Fibroblast of skin of left biceps (primary cell): ENCODE results near the gene SIRT2.
"Not testable (repeated sequence)": the region's sequence is repeated elsewhere in the genome, so short reads cannot be mapped to it uniquely, and the experiment has no call there.

Source experiments
- DNase-seq, 2 experiments: peaks; one replicate each; pipeline ENCODE4 v3.0.0-alpha.2; 2013; ENCODE audit warnings: low read depth in 2 of 2

The SIRT2 gene

DNA sequence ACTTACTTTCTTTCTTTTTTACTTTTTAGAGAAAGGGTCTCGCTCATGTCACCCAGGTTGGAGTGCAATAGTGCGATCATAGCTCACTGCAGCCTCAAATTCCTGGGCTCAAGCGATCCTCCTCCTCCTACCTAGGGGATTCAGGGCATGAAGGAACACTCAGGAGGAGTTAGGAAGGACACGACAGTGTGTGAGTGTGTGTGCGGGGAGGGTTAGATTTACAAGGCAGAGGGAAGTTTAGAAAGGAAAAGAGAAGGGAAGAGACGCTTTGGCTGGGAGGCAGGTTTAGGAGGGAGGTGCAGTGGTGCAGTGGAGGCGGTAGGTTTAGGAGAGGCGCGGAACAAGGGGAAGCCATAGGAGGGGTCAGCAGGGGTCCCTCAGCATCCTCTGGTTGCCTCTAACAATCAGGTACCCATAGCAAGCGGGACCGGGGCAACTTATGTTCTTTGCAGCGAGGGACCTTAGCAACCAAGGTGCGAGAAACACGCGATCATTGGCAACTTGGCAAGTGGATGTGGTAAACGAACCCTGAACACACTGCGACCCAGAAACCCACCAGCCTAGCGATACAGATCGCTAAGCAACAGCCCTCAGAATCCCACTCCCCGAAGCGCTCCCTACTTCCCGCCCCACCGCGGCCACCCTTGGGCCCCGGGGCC, 501 bp downstream of the SIRT2 start:
- no peak for DNase-seq

DNA sequence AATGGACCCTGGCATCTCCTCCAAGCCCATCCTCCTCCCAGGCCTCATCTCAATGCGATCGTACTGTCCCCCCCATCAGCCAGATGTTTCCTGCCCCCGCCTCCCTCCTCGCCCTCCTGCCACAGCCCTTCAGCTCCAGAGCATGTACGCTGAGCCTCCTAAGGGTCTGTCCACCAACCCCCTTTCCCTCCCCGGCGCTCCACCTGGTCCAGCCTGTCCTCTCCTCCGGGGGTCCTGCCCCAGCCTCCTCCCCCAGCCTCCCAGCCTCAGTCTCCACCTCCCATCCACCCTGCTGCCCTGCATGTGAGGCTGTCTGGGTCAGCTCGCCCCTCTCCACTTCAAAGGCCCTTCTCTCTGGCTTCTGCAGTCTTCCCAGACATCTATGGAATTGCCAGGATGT, 4.5 kb downstream of the SIRT2 start:
- DNase-seq, result no peak

DNA sequence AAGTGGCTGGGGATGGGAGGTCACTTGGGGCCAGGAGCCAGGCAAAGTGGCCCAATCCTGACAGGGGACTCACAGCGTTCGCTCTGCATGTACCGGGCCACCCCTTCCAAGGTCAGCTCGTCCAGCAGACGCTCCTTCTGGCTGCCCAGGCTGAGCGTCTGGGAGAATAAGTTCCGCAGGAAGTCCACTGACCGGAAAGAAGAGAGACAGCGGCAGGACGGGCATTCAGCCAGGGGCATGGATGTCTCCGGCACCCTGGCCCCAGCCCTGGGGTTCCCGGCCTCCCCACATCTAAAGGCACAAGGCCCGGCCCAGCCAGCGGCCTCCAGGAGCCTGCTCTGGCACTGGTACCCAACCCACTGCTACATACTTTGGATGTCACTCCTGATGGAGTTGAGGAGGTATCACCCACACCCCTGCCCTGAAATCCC, 6.1 kb downstream of the SIRT2 start:
- no peak for DNase-seq

GRCh38 chr19:38892841-38893240, 6.6 kb downstream of the SIRT2 start:
- no peak for DNase-seq

- no peak for DNase-seq
Observed at GRCh38 chr19:38891771-38892170, 7.6 kb downstream of the SIRT2 start.

GRCh38 chr19:38890686-38891085, 8.7 kb downstream of the SIRT2 start:
- DNase-seq, result no peak

GRCh38 chr19:38889803-38890202, 9.6 kb downstream of the SIRT2 start:
- no peak for DNase-seq

DNA sequence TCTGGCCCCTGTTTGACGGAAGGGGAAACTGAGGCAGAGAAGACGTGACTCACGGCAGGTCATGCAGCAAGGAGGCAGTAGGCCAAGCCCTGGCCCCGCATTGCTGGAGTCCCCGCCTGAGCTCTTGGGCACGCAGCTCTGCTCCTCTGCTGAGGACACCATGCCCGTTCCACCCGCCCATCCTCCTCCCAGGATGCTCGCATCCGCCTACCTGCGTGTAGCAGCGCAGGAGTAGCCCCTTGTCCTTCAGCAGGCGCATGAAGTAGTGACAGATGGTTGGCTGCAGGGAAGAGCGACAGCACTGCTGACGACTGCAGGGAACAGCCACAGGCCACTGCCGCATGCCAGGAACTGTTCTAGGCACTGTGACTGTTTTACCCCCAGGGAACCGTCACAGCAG, 10.5 kb downstream of the SIRT2 start:
- no peak for DNase-seq

- DNase-seq, result not testable (repeated sequence)
Observed at GRCh38 chr19:38884691-38885090, 14.7 kb downstream of the SIRT2 start.

- no peak for DNase-seq
Observed at GRCh38 chr19:38883286-38883685, 16.1 kb downstream of the SIRT2 start.

GRCh38 chr19:38880882-38881609, 18.4 kb downstream of the SIRT2 start:
- DNase-seq, result no peak

DNA sequence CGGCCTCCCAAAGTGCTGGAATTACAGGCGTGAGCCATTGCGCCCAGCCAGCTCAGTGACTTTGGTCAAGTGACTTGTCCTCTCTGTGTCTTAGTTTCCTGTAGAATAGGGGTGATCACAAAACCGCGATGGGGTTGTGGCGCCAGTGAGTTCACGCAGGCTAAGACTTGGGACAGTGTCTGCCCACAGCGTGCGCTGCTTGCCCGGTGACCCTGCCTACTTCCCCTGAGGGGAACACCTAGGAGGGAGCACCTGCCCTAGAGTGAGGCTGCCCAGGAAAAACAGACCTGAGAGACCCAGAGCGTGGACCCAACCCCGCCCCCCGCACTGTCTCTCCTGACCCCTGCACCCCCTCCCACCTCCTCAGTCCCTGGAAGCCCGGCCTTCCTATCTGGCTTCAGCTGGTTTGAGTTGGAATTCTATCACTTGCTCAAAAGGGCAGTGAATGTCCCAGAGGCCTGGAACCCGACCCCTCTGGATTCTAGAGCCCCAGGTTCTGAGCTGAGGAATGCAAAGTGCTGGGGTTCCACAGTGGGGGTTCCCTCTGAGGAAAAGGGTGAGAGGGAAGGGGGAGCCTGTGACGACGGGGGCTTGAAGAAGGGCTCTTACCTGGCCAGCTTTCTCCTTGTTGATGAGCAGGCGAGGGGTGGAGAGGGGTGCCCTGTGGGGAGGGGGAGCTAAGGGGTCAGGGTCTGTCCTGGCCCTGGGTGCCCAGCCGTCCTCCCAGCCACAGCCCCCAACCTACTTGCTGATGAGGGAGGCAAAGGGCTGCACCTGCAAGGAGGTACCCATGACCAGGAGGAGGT, 19.1 kb downstream of the SIRT2 start:
- no peak for DNase-seq

GRCh38 chr19:38879400-38879751, 20.0 kb downstream of the SIRT2 start:
- no peak for DNase-seq

- DNase-seq, result no peak
Observed at GRCh38 chr19:38878575-38879399, 20.6 kb downstream of the SIRT2 start.

DNA sequence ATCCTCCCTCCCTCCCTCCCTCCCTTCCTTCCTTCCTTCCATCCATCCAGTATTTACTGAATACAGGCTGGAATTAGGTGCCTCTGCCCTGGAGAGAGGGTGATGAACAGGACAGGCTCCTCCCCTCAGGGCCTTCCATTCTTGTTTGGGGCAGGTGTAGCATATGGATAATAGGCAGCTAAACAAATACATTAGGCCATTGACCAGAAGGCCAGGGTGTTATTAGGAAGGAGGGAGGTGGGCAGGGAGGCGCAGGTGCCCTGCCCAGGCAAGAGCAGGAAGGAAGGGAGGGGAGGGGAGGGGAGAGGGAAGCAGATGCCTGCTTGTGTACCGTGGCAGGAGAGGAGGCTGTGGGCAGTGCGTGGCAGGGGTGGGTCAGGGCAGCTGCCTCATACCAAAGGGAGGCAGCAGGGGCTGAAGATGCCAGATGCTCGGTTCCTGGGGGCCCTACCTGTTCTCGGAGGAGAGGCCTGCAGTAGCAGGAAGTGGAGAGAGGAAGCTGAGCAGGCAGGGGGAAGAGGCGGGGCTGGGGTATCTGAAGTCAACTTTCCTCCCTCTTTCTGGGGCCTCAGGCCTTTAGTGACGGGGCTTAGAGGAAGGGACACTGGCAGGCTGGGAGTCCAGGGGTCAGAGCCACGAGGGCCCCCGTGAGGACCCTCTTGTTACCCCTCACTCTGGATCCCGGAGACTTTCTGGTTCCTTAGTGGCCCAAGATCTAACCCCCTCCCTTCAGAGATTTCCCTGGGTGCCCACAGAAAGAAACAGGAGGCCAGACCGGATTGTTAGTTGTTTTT, 21.4 kb downstream of the SIRT2 start, which contains the start of gene RINL:
Gene RINL, minus strand, starts transcription at position 495 of the 794 bp plus-strand sequence. CDS start 1,533 bp downstream, outside the sequence.
- DNase-seq, result no peak

- no peak for DNase-seq
Observed at GRCh38 chr19:38875656-38876395, 23.6 kb downstream of the SIRT2 start.

DNA sequence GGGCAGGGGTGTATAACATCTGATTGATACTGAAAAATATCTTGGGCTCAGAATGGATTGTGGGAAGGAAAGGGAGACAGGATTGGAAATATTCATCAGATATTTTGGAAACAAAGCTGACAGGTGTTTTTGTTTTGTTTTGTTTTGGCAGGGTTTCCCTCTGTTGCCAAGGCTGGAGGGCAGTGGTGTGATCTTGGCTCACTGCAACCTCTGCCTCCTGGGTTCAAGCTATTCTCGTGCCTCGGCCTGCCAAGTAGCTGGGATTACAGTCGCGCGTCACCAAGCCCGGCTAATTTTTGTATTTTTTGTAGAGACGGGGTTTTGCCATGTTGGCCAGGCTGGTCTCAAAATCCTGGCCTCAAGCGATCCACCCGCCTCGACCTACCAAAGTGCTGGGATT, 26.0 kb downstream of the SIRT2 start:
- not testable (repeated sequence) for DNase-seq

DNA sequence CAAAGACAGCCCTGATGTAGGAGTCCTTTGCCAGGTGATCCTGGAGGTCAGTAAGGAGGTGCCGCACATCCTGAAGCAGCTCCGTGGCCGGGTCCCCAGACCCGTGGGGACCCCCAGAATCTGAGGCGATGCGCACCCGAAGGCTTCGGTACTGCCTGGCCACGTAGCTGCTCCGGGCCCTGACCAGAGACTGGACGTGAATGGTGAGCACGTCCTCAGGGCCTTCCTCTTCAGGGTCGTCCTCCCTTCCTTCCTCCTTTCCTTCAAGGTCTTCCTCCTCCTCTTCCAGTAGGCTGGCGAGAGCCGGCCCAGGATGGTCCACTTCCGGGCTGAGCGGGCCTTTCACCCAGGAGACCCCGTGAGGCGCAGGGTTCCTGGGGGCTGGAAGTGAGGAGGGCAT, 28.8 kb downstream of the SIRT2 start:
- no peak for DNase-seq

- DNase-seq, result no peak
Observed at GRCh38 chr19:38869836-38870607, 29.4 kb downstream of the SIRT2 start.
